ENCODE results near the gene G2E3.
"Not testable (repeated sequence)": the region's sequence is repeated elsewhere in the genome, so short reads cannot be mapped to it uniquely, and the experiment has no call there.

The G2E3 gene

GRCh38 chr14:30558675-30559555, at the start of gene G2E3:
G2E3 (plus strand) TSS chr14:30559158; CDS start chr14:30581080, 21,922 bp downstream.
- in situ Hi-C loops (cut with MboI; ENCODE audit: low sequenced_read_pairs): no loop called here

GRCh38 chr14:30517737-30518136, 41.2 kb upstream of the G2E3 start:
- in situ Hi-C loops (cut with MboI; ENCODE audit: low sequenced_read_pairs): no loop called here

GRCh38 chr14:30518867-30519560, 39.9 kb upstream of the G2E3 start:
- in situ Hi-C loops (cut with MboI; ENCODE audit: low sequenced_read_pairs): no loop called here

- in situ Hi-C loops (cut with MboI; ENCODE audit: low sequenced_read_pairs): no loop called here
Measured at GRCh38 chr14:30519961-30520360, 39.0 kb upstream of the G2E3 start.

- in situ Hi-C loops (cut with MboI; ENCODE audit: low sequenced_read_pairs): no loop called here
Measured at GRCh38 chr14:30520536-30520935, 38.4 kb upstream of the G2E3 start.

- in situ Hi-C loops (cut with MboI; ENCODE audit: low sequenced_read_pairs): no loop called here
Measured at GRCh38 chr14:30521899-30522736, 36.8 kb upstream of the G2E3 start.

GRCh38 chr14:30525833-30526232, 33.1 kb upstream of the G2E3 start:
- in situ Hi-C loops (cut with MboI; ENCODE audit: low sequenced_read_pairs): no loop called here

- in situ Hi-C loops (cut with MboI; ENCODE audit: low sequenced_read_pairs): no loop called here
Measured at GRCh38 chr14:30527196-30527595, 31.8 kb upstream of the G2E3 start.

- in situ Hi-C loops (cut with MboI; ENCODE audit: low sequenced_read_pairs): no loop called here
Measured at GRCh38 chr14:30528119-30528518, 30.8 kb upstream of the G2E3 start.

GRCh38 chr14:30528778-30529642, 29.9 kb upstream of the G2E3 start:
- in situ Hi-C loops (cut with MboI; ENCODE audit: low sequenced_read_pairs): no loop called here

- in situ Hi-C loops (cut with MboI; ENCODE audit: low sequenced_read_pairs): no loop called here
Measured at GRCh38 chr14:30532264-30532663, 26.7 kb upstream of the G2E3 start.

- in situ Hi-C loops (cut with MboI; ENCODE audit: low sequenced_read_pairs): no loop called here
Measured at GRCh38 chr14:30533126-30533525, 25.8 kb upstream of the G2E3 start.

- in situ Hi-C loops (cut with MboI; ENCODE audit: low sequenced_read_pairs): no loop called here
Measured at GRCh38 chr14:30541318-30541717, 17.6 kb upstream of the G2E3 start.

GRCh38 chr14:30546735-30547134, 12.2 kb upstream of the G2E3 start:
- in situ Hi-C loops (cut with MboI; ENCODE audit: low sequenced_read_pairs): not testable (repeated sequence)

GRCh38 chr14:30547388-30548048, 11.4 kb upstream of the G2E3 start:
- in situ Hi-C loops (cut with MboI; ENCODE audit: low sequenced_read_pairs): no loop called here

GRCh38 chr14:30550335-30550734, 8.6 kb upstream of the G2E3 start:
- in situ Hi-C loops (cut with MboI; ENCODE audit: low sequenced_read_pairs): no loop called here

- in situ Hi-C loops (cut with MboI; ENCODE audit: low sequenced_read_pairs): no loop called here
Measured at GRCh38 chr14:30551460-30551859, 7.5 kb upstream of the G2E3 start.

GRCh38 chr14:30553311-30553989, 5.5 kb upstream of the G2E3 start:
- in situ Hi-C loops (cut with MboI; ENCODE audit: low sequenced_read_pairs): no loop called here

- in situ Hi-C loops (cut with MboI; ENCODE audit: low sequenced_read_pairs): no loop called here
Measured at GRCh38 chr14:30558362-30558674, 640 bp upstream of the G2E3 start.
